HG03095 (cell line): Measurements from ENCODE around the gene SLC22A23.

ENCODE experiments used
- ATAC-seq: cut with Tn5 transposase; IDR thresholded peaks from one replicate; pipeline ENCODE4 v1.9.1; 2021; ENCODE audit warnings: moderate library complexity; ENCODE audit not compliant: unreplicated experiment

Gene SLC22A23

DNA sequence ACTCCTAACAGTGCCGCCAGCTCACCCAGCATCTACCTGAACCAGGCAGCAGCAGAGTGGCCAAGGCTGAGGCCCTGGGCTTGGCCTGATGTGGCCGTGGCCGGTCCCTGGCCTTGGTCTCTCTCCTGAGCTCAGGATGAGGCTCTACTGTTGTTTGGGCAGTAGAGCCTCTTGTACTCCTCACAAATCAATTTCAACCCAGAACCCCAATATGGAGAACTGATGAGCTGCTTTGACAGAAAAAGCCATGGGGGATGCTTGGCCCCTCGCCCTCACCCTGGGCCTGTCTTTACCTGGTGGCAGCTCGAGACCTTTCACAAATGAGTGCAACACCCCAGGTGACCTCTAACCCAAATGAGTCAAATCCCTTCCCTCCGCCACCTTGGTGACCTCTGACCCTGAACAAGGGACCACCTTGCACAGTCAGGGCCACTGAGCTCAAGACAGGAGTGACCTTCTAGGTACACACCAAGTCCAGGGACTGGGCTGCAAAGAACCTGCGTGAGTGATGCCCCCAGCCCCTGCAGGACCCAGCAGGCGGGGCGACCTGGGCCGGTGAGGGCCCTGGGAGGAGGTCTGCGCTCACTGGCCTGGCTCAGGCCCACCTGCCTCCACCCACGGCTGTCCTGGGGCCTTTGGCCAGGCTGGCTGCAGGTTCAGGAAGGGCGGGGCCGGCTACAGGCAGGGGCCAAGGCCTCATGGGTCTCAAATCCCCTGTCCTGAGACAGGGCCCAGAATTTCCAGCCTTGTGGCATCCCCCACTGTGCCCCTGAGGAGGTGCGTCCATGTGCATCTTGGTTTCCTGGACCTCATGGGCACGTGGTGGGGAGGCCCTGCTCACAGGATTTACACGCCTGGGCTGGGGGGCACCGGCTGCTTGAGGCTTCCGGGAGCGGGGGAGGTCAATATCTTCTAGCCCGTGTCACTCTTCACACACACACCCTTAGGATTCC lies 167.9 kb downstream of the SLC22A23 start:
- ATAC-seq = no peak

DNA sequence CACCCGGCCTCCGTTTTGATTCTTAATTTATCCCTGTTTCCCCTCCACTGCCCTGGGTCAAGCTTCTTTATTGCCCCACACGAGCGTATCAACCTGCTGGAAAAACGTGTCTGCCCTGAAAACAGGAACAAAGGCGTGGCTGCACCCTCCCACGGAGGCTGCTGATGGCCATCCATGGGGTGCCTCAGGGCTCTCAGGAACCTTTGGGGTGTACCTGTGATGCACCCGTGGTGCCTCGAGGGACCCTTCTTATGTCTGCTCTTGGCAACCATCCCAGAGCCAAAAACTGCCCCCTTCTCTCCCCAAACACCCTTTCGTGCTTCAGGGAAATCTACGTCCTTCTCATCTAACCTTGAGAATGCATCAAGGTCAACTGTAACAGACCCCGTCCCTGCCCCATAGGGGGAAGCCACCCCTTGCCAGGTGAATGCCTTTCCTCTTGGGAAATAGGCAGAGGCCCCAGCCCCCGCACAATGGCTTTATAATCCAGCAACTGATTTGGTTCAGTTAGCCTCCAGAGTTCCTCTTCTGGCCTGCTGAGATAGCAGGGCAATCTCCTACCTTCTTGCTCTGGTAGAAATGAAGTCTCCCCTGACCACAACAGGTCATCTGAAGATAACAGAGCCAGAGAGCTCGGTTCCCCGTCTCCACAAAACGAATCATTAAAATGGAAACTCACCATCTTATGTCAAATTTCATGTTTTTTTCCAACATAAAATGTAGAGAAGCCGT lies 168.7 kb downstream of the SLC22A23 start:
- ATAC-seq = no peak

DNA sequence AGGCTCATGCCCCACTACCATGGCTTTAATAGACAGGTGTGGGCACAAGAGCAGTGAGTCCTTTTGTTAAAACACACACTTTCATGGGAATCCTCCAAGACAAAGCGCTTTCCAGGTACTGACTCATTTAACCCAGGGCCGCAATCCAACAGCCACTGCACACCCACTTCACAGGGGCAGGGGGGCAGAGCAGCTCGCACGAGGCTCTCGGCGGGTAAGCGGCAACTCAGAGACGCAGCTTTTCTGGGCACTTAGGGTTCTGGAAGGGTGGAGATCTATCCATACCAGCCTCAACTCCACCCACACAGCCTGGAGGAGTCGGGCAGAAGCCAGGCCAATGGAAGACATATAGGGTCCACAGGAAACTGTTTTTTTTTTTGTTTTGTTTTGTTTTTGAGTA lies 169.5 kb downstream of the SLC22A23 start:
- ATAC-seq = no peak

DNA sequence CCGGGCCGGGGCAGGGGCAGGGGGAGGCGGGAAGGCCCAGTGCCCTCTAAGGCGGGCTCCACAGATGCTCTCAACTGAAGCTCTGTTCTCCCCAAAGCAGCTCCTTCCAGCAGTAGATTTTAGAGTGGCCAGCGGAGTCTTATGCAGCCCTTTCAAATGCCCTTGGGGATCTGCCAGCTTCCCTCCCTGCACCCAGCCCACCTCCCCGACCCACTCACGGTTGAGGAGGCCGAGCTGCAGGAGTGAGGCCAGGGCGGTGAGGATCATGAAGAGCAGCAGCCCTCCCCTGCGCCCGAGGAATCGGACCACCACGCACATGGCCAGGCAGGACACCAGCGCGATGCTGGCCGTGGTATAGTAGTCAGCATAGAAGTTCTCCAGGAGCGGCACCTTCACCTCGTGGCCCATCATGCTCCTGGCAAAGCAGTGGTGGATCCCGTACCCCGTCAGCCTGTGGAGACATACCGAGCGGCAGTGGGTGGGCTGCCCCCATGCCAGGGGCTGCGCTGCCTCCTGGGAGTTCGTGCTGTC lies 170.1 kb downstream of the SLC22A23 start:
- ATAC-seq = no peak

DNA sequence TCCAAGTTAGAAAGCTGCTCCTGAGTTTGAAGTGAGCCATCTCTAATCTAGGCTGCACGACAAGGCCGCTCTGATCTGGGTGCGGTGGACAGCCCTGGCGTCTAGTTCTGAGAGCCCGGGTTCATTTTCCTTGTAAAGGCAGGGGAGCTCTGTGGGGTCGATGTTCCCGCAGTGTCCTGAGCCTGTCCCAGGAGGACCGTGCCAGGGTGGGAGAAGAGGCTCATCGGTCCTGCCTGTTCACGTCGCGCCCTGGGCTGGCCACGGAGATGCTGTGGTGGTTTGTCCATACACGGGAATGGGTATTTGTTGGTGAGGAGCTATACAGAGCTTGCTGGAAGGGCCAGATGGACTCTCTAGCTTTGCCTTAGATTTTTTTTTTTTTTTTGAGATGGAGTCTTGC lies 171.1 kb downstream of the SLC22A23 start:
- ATAC-seq = no peak

DNA sequence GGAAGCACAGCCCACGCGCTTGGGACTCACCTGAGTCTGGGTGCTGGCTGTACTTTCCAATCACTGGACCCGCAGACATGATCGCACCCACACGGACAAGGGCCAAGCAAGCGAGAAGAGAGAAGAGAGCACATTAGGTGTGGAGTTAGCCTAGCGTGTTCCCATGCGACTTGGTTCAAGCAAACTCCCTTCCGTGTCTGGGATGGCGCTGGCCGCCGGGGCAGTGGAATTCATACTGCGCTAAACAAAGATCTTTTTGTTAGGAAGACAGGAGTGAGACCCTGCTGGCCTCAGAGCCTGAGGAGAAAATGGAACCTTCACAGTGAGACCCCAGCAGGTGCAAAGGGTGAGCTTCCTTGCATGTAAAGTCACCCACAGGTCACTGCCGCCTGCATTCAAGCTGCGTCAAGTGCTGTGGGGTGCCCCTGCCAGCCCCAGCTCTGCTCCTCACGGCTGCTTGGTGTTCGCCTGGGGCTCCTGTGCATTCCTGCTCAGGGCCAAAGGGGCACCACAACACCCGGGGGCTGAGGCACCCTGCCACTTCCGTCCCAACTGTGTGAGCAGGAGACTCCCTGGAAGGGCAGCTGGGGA lies 171.7 kb downstream of the SLC22A23 start:
- ATAC-seq = no peak

DNA sequence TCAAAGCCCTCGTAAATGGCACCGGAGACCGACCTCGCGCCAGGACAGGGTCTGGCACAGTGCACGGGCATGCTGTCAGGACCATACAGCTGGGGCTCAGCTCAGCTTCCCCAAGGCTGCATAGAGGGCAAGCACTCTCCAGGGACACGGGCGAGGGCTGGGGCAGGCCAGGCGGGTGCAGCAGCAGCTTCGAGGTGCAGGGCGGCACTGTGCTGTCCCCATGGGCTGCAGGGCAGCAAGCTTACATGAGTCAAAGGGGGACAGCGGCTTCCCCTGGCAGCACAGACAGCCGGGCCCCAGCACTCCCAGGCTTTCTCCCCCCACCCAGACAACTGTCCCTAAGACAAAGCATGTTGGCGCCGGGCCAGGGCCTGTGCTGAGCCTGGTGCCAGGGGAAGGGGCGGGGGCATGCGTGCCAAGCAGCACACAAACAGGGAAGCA lies 172.4 kb downstream of the SLC22A23 start:
- ATAC-seq = no peak

DNA sequence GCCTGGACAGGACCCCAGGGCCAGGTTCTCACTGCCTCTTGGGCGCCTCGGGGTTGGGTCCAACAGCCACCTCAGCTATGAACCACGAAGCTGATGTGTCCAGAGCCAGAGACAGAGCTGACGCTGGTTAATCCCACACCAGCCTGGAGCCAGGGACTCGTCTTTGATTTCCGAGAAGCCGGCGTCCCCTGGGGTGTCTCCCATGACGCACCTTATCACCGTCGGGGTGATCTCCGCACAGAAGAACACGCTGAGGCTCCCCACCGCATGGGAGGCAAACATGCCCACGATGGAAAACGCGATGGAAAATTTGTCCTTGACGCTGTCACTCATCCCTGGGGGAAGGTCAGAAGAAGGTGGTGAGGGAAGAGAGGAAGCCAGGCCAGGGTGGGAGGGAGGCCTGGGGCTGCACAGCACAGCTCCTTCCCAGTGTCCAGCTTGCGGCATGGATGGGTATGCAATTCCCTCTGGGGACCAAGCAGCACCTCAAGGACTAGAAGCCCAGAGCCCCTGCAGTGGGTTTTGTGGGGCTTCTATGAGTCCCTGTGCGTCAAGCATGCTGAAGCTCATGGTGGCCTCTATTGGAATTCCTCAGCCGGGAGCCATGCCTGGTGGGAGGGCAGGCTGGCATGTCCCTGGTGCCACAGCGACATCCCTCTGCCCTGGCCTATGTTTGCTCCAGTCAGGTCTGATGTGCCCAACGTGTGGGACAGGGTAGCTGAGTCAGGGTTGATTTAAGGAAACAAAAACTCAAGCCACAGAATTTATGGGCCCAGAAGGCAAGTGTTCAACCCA lies 173.0 kb downstream of the SLC22A23 start:
- no peak for ATAC-seq

DNA sequence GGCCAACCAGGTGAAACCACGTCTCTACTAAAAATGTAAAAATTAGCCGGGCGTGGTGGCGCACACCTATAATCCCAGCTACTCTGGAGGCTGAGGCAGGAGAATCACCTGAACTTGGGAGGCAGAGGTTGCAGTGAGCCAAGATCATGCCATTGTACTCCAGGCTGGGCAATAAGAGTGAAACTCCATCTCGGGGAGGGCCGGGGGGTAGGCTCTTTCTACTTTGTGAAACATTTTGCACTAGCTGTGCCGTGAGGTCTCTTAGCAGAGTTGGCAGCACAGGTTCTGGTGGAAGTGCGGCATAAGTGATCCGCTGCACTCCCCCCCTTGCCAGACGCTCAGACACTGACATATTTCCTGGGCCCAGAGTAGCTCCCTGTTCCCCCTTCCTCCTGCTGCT lies 173.6 kb downstream of the SLC22A23 start:
- ATAC-seq = no peak

DNA sequence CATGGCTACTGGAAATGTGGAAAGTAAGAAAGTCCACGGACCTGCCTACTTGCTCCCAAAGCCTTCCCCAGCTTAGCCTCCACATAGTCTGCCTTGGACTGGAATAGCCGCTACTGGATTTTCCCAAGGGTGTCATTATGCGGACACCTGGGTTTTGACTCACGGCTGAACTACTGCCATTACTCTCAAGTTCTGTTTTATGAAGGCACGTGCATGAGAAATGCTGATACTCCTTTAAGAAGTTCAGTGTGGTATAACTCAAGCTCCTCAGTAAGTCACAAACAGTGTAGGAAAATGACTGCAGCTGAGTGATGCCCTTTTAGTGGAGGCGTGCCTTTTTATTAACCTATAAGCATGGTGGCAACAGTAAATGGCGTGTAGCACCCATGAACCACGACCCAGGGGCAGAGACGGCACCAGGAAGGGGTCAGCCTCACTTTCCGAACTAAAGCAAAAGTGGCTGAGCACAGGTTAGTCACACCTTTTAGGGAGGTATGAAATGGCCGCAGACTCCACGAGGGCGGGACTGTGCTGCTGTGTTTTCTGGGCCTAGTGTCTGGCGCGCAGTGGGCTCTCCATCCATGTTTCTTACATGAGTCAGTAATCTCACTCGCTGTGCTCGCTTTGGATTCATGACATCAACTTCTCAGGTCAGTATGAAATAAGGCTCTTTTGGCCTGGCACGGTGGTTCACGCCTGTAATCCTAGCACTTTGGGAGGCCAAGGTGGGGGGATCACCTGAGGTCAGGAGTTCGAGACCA lies 174.2 kb downstream of the SLC22A23 start:
- no peak for ATAC-seq

DNA sequence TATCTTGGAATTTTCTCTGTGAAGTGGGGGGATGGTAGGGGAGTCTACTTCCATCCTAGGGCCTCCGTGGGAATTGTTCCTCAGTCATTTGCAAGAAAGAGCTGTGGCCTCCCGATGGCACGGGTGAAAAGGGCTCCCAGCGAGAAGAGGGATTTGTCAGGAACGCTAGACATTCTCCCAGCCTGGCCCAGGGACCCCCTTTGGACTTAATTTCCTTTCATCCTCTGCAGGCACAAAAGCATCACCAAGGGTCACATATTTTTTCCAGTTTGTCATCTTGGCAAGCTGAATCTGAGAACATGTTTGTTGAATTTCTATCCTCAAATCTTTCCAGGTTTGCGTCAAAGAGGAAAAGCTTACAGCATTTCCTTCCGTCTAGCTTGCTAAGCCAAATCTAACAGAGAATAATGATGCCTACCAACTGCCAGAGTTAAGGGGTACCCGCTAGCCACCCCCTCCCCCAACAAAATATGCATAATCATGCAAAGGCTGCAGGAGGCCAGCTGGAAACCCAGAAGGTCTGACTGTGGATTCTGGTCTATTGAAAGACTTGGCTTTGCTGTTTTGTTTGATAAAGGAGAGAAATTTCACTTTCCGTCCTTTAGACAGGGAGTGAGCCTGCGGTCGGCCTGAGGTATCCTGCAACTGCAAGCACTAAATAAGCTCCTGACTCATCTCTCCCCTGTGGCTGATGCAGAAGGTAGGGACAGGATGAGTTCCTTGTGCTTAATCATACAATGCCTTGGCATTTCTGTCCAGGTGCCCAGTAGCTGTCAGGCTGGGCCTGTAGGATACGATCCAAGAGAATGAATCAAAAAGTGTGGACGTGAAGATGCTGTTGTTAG lies 175.0 kb downstream of the SLC22A23 start:
- no peak for ATAC-seq

DNA sequence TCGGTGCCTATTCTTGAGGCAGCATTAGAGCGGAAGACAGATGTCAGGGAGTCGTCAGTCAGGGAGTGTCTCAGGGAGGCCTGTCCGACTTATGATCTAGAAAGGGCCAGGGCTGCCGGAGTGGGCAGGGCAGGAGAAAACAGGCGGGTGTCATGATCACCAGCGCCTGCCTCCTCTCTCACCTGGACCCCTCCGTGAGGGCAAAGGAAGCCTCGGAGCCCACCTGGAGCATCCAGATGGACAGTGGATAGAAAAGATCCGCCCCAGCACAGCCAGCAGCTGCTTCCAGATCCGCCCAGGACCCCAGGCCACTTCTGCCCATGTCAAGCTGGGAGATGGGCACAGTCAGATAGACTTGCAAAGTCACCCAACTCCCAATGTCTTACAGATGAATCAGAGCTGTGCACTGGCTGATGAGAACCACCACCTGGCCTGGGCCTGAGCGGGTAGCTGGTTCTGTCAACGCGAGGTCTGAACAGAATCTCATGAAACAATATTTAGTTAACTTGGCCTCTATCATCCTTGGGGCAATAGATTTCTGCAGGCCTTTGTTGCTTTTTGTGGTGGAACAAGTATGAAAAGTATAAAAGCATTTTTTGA lies 175.9 kb downstream of the SLC22A23 start:
- ATAC-seq = no peak

DNA sequence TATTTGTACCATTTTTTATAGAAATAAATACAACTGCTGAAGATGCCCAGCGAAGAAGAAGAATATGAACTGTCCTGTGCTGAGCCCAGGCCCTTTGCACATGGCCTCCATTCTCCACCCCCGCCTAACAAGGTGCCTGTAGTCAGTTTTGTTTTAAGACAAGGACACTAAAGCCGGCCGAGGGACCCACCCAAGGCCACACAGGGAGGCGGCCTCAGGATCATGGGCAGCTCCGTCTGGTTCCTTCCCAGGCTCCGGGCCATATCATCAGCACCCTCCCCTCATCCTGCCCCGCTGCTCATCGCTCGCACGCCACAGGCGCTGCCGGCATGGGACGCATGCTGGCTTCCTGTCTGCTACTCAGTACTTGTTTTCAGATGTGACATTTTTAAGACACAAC lies 176.8 kb downstream of the SLC22A23 start:
- no peak for ATAC-seq

DNA sequence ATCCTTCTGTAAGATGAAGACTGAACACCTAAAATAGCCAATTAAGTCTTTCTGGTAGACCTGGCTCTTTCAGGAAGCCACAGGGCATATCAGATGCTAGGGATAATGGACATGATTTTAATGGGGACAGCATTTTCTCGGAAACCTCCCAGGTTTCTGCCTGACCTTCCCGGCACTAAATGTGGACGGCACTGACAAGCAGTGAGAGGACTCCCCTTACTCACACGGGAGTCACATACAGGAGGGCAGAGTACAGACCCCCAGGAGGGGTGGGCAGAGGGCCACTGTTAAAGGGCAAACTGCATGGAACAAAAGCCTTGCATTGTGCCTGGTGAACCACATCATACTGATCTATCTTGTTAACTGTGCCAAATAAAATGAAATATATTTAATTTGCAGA lies 178.2 kb downstream of the SLC22A23 start:
- ATAC-seq = no peak

DNA sequence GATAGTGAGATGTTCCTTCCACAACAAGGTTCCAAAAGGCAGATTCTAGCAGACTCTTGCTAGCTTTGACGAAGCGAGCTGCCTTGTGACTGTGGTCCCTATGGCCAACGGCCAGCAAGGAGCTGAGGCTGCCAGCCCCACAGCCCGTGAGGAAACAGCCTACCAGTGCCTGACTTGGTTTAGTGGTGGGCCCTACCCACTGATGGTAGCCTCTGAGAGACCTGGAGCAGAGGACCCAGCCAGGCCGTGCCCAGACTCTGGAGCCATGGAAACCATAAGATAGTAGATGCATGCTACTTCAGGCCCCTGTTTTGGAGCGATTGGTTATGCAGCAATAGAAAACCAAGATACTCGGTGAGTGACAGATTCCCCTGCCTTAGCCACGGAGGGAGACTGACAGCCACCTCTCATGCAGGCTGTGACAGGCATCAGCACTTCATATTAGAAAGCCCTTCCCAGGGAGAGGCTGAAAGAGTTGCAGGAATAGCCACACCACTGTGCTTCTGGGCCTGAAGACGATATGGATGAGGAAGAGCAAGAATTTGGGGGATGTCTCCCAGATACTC lies 178.9 kb downstream of the SLC22A23 start:
- no peak for ATAC-seq

DNA sequence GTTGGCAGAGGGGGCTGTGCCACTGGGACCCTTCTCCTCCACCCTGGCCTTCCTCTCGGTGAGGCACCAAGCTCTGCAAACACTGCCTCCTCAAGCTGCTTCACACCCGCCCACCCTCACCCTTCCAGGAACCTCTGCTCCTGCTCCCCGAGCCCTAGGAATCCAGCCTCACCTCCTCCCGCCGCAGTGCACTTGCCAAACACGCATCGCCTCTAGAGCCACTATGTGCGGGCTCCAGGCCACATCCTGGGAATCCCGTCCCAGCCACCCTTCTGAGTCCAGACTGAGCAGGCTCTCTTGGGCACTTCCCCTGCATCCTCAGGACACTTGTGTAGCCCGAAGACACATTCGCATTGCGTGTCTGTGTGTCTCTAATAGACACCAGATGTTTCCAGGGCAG lies 179.6 kb downstream of the SLC22A23 start:
- ATAC-seq = no peak

DNA sequence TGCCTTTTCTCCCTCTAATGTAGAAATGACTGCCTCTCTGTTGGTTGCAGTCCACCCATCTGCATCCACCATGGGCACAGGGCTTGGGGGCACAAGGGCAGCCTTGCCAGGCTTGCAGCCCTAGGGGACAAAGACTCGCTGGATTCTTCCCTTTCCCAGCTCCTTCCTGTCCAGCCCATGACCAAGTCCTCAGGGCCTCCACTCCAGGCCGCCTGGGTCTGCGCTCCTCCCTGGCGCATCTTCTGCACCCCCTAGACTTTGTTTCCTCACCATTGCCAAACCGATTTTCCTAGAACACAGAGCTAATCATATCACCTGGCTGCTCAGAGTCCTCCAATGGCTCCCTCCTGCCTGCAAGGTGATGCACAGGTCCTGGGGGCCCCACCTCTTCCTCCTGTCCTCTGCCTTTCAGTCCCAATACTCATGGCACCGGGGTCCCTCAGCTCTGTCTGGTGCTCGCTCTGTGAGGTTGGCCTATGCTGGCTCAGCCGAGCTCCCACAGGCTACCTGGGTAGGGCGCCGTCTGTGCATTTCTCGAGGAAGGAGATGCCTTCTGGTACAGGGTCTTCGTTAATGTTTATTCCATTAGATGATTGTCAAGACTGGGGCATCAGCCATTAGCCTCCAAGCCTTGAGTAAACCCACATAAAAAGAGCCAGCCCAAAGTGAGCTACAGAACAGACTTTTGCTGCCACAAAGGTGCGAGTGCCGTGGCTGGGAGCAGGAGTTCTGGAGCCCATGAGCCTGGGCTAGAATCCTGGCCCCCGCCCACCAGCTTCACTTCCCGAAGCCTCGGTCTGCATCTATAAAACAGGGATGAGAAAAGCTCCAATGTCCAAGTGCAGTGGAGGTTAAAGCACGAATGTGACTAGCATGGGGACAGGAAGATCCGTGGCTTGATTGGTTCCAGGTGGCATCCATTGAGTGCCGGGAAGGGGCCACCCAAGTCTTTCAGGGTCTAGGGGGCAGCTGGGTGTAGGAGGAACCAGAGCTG lies 180.4 kb downstream of the SLC22A23 start:
- no peak for ATAC-seq
